ENCODE data around the gene PALD1. TPM values are rescaled to one million over a fixed set of nuclear protein-coding genes. Genes with fewer than 3 reads are reported as not detected.
A peak's percentile ranks its signal among the peaks of the same experiment; 100 is the strongest.

PALD1 gene
- total and polyA plus RNA-seq, 9 of the 15 experiments (the other 6 are each of a cell fraction or from before 2014, with no cell fraction given), result 0.03 to 0.29 (median 0.09) TPM; not detected in 2

DNA sequence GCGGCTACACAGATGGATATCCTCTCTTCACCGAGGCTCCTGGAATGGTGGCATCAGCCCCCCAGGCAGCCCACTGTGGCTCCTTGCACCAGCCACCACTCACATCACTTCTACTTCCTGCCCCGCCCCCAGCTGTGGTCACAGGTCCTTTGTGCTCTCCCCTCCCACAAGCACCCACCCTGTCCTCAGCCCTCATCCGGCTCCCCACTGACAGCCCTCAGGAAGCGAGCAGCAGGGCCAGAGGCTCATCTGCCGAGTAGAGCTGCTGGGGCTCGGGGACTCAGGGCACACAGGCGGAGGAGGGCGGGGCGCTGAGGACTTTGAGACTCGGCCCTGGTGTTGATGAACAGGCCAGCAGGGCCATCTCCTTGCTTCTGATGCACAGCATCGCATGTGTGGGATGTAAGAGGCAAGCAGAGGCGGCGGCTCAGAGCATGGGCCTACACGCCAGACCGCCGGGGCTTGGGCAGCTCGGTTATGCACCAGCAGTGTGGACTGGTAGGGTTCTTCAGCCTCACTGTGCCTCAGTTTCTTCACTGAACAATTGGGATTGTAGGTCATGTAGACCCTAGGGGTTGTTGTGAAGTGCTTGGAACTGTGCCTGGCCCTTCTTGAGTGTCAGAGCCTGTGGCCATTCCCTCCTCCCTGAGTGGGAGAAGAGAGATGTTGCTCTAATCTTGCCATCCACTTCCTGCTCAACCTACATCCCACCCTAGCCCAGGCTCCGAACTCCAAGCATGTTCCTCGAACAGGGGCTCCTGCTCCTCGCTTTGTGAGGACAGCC, 124.3 kb downstream of the PALD1 start, which contains the start of gene PRF1:
PRF1 (minus strand) TSS at position 77 of the 784 bp plus-strand sequence. CDS start 1,839 bp downstream, outside the sequence.
- Histone ChIP-seq H3K9me1 (ENCODE audit: control insufficient read depth, insufficient read depth, low read length) (no peaks in the 10 kb centered on the region), H3K79me2 (ENCODE audit: control insufficient read depth, insufficient read depth, low read length) (no peaks in the 10 kb centered on the region; the same call in 2 of the 3 replicates), H2AFZ (ENCODE audit: low read depth, low read length) (peak within 1 kb of the TSS; percentile 75), H3K27me3 (ENCODE audit: control insufficient read depth in 2 of 2, insufficient read depth in 2 of 2, low read length in 2 of 2) (no peaks in the 10 kb centered on the region), H3K36me3 (ENCODE audit: control insufficient read depth, insufficient read depth, low read length) (no peaks in the 10 kb centered on the region), H3K27ac (ENCODE audit: extremely low read depth, low read depth, low read length) (0 out of 3 replicates have a peak within 1 kb of the TSS, but pooled peaks have one; percentile 15), H4K20me1 (replicated peaks; ENCODE audit: control insufficient read depth, insufficient read depth, low read length) (no peaks in the 10 kb centered on the region), H3K9me3 (replicated peaks; ENCODE audit: control insufficient read depth, insufficient read depth, low read depth, low read length) (no peaks in the 10 kb centered on the region), H3K4me2 (ENCODE audit: insufficient read depth, low read length) (peak within 1 kb of the TSS; percentile 9; the same call in 1 of the 2 replicates), H3K4me3 (no peak within 1 kb of the TSS), H3K9ac (ENCODE audit: insufficient read depth in 1 of 2, low read depth in 2 of 2, low read length in 2 of 2) (peak within 1 kb of the TSS in 1 of 2 experiments; percentile 84; a peak in 3 of 4 replicates), H3K4me1 (replicated peaks in 1 of 2; ENCODE audit: control insufficient read depth in 2 of 2, insufficient read depth in 2 of 2, low read length in 2 of 2) (peaks cover 53 to 58% of the 10 kb centered on the region in 2 experiments)
- in situ Hi-C loops (cut with MboI), result no loop called here
- intact Hi-C loops (cut with micrococcal nuclease), result no loop called here
- no TSS peak for BruUV-seq (replicated peaks)
- peak; percentile 57 to 65 (median 59) for DNase-seq (ENCODE audit: extremely low read depth in 1 of 4, low spot score in 3 of 4)
- ATAC-seq, result peak; percentile 55
- WGBS (ENCODE audit: insufficient coverage, low coverage, missing lambda C conversion rate), result 66% methylated on average over 20 of the region's 21 CpGs
- ChIA-PET CTCF (ENCODE audit: low intra/inter-chr PET ratio) (no interaction called here), POLR2A (interaction anchor here (1.0 to 1.3 kb wide), 3 partner anchors 8 to 14 kb away, joined by 3 to 5 read pairs (median 3); no protein-coding TSS in a partner anchor)
- FAIRE-seq, result no peak
- no peak for TF ChIP-seq ZNF584 (CRISPR knock-in tag; IDR thresholded peaks at IDR 0.05; ENCODE audit: low read depth)
- TF ChIP-seq WHSC1 (IDR thresholded peaks at IDR 0.05; ENCODE audit: low read length), result peak; percentile 43
- peak; percentile 51; the same call in 1 of the 2 replicates for TF ChIP-seq RBFOX2 (IDR thresholded peaks at IDR 0.05; ENCODE audit: low read depth, low read length)
- 0 out of 2 replicates have a peak, but pooled peaks have one; percentile 16 for TF ChIP-seq ZBTB17 (CRISPR knock-in tag; IDR thresholded peaks at IDR 0.05)
- 0 out of 2 replicates have a peak, but pooled peaks have one; percentile 57 for TF ChIP-seq ETV5 (CRISPR knock-in tag; IDR thresholded peaks at IDR 0.05; ENCODE audit: low read depth)
- TF ChIP-seq, protein P1, sequence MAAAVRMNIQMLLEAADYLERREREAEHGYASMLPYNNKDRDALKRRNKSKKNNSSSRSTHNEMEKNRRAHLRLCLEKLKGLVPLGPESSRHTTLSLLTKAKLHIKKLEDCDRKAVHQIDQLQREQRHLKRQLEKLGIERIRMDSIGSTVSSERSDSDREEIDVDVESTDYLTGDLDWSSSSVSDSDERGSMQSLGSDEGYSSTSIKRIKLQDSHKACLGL (CRISPR knock-in tag; IDR thresholded peaks at IDR 0.05; ENCODE audit: borderline replicate concordance, poor library complexity, severe bottlenecking), result no peak
- TF ChIP-seq NR2C2 (CRISPR knock-in tag; IDR thresholded peaks at IDR 0.05), result 0 out of 2 replicates have a peak, but pooled peaks have one; percentile 5
- TF ChIP-seq NR2C2 (tag; IDR thresholded peaks at IDR 0.05), result no peak
- TF ChIP-seq, protein P2, sequence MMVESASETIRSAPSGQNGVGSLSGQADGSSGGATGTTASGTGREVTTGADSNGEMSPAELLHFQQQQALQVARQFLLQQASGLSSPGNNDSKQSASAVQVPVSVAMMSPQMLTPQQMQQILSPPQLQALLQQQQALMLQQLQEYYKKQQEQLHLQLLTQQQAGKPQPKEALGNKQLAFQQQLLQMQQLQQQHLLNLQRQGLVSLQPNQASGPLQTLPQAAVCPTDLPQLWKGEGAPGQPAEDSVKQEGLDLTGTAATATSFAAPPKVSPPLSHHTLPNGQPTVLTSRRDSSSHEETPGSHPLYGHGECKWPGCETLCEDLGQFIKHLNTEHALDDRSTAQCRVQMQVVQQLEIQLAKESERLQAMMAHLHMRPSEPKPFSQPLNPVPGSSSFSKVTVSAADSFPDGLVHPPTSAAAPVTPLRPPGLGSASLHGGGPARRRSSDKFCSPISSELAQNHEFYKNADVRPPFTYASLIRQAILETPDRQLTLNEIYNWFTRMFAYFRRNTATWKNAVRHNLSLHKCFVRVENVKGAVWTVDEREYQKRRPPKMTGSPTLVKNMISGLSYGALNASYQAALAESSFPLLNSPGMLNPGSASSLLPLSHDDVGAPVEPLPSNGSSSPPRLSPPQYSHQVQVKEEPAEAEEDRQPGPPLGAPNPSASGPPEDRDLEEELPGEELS (CRISPR knock-in tag; IDR thresholded peaks at IDR 0.05; ENCODE audit: borderline replicate concordance), result no peak
- TF ChIP-seq, protein P3, sequence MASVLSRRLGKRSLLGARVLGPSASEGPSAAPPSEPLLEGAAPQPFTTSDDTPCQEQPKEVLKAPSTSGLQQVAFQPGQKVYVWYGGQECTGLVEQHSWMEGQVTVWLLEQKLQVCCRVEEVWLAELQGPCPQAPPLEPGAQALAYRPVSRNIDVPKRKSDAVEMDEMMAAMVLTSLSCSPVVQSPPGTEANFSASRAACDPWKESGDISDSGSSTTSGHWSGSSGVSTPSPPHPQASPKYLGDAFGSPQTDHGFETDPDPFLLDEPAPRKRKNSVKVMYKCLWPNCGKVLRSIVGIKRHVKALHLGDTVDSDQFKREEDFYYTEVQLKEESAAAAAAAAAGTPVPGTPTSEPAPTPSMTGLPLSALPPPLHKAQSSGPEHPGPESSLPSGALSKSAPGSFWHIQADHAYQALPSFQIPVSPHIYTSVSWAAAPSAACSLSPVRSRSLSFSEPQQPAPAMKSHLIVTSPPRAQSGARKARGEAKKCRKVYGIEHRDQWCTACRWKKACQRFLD (CRISPR knock-in tag; IDR thresholded peaks at IDR 0.05), result peak; percentile 35; the same call in 1 of the 2 replicates
- TF ChIP-seq MYC (IDR thresholded peaks at IDR 0.05; ENCODE audit: low read depth, low read length), result peak; percentile 9; the same call in 1 of the 2 replicates
- TF ChIP-seq MYC (CRISPR knock-in tag; IDR thresholded peaks at IDR 0.05; ENCODE audit: borderline replicate concordance, low read depth), result no peak
- TF ChIP-seq ZNF445 (CRISPR knock-in tag; IDR thresholded peaks at IDR 0.05; ENCODE audit: low read depth), result no peak
- 0 out of 4 replicates have a peak, but pooled peaks of 1 of the 2 experiments have one; percentile 8 for TF ChIP-seq RCOR1 (IDR thresholded peaks at IDR 0.05; ENCODE audit: borderline replicate concordance in 1 of 2, low read depth in 2 of 2, low read length in 2 of 2)
- peak; percentile 49; the same call in 1 of the 2 replicates for TF ChIP-seq GABPA (tag; conservative IDR thresholded peaks at IDR 0.05; ENCODE audit: low read depth)
- TF ChIP-seq MAZ (CRISPR knock-in tag; conservative IDR thresholded peaks at IDR 0.05 in 1 of 2, IDR thresholded peaks at IDR 0.05 in 1 of 2), result 0 out of 4 replicates have a peak, but pooled peaks of 1 of the 2 experiments have one; percentile 15
